Measurements from ENCODE around the gene TUBA4B.
"Not testable (repeated sequence)": the region's sequence is repeated elsewhere in the genome, so short reads cannot be mapped to it uniquely, and the experiment has no call there.

TUBA4B gene

GRCh38 chr2:219278655-219279150, 25.7 kb downstream of the TUBA4B start:
- DNase-seq: no peak

- peak; percentile 76 for DNase-seq
Measured at GRCh38 chr2:219279151-219279915, 26.3 kb downstream of the TUBA4B start, which contains the start of gene DNAJB2. TSS of gene DNAJB2 (plus strand) at chr2:219279366. CDS start at chr2:219279834, 468 bp downstream.

GRCh38 chr2:219279916-219280516, 27.0 kb downstream of the TUBA4B start:
- no peak for DNase-seq

- DNase-seq: no peak
Measured at GRCh38 chr2:219280651-219281050, 27.6 kb downstream of the TUBA4B start.

- no peak for DNase-seq
Measured at GRCh38 chr2:219281588-219281987, 28.5 kb downstream of the TUBA4B start.

GRCh38 chr2:219282375-219282774, 29.3 kb downstream of the TUBA4B start:
- DNase-seq: no peak

GRCh38 chr2:219282943-219283581, 30.0 kb downstream of the TUBA4B start:
- no peak for DNase-seq

- no peak for DNase-seq
Measured at GRCh38 chr2:219284501-219285372, 31.7 kb downstream of the TUBA4B start.

GRCh38 chr2:219285373-219285735, 32.3 kb downstream of the TUBA4B start:
- DNase-seq: no peak

GRCh38 chr2:219285894-219286425, 32.9 kb downstream of the TUBA4B start:
- DNase-seq: no peak

GRCh38 chr2:219286436-219287115, 33.5 kb downstream of the TUBA4B start:
- DNase-seq: no peak

- DNase-seq: not testable (repeated sequence)
Measured at GRCh38 chr2:219287116-219287440, 34.0 kb downstream of the TUBA4B start.

- DNase-seq: no peak
Measured at GRCh38 chr2:219287580-219288265, 34.7 kb downstream of the TUBA4B start.

- DNase-seq: no peak
Measured at GRCh38 chr2:219289195-219289536, 36.1 kb downstream of the TUBA4B start.

- no peak for DNase-seq
Measured at GRCh38 chr2:219289537-219290361, 36.7 kb downstream of the TUBA4B start.

GRCh38 chr2:219290381-219291171, 37.5 kb downstream of the TUBA4B start:
- DNase-seq: no peak

GRCh38 chr2:219291394-219291793, 38.4 kb downstream of the TUBA4B start:
- DNase-seq: no peak

GRCh38 chr2:219291910-219292490, 39.0 kb downstream of the TUBA4B start:
- DNase-seq: no peak

GRCh38 chr2:219292616-219293015, 39.6 kb downstream of the TUBA4B start:
- no peak for DNase-seq

Data from cortex of kidney (tissue), 1 donor.